Type B pancreatic cell (in vitro differentiated cells): ENCODE measurements around the gene CDK14. TPM values are rescaled to one million over a fixed set of nuclear protein-coding genes. Genes with fewer than 3 reads are reported as not detected.

Experiments
- DNase-seq: peaks from one replicate; pipeline ENCODE4 v3.0.0; 2021; ENCODE audit warnings: mixed read lengths; ENCODE audit not compliant: unreplicated experiment; ENCODE audit errors: extremely low spot score
- H3K27ac Mint-ChIP-seq: 2 replicates; pipeline ENCODE4 v1.8.0; 2021; ENCODE audit warnings: mild to moderate bottlenecking, mixed read lengths
- H3K27me3 Mint-ChIP-seq: 2 replicates; pipeline ENCODE4 v1.8.0; 2021; ENCODE audit warnings: mixed read lengths
- H3K36me3 Mint-ChIP-seq: 2 replicates; pipeline ENCODE4 v1.8.0; 2021; ENCODE audit warnings: mixed read lengths
- H3K4me1 Mint-ChIP-seq: one replicate; pipeline ENCODE4 v1.8.0; 2021; ENCODE audit warnings: mixed read lengths; ENCODE audit not compliant: unreplicated experiment
- H3K4me3 Mint-ChIP-seq: 2 replicates; pipeline ENCODE4 v1.8.0; 2021; ENCODE audit warnings: mild to moderate bottlenecking, mixed read lengths
- H3K9me3 Mint-ChIP-seq: 2 replicates; pipeline ENCODE4 v1.8.0; 2021; ENCODE audit warnings: mixed read lengths
- total RNA-seq: library from RNA; stranded (reverse); gene quantifications from 2 replicates; pipeline ENCODE4 v1.2.1, GENCODE V29; 2021; ENCODE audit warnings: low replicate concordance
- TF ChIP-seq, protein P1 (sequence below): fragments of 200-600 bp; sonication (generic); conservative IDR thresholded peaks from 2 replicates; pipeline ENCODE4 v1.5.0; 2021; ENCODE audit warnings: antibody characterized with exemption, mild to moderate bottlenecking

CDK14 gene
- total RNA-seq, 1 donor from 2014 or later, result 43.5 TPM

DNA sequence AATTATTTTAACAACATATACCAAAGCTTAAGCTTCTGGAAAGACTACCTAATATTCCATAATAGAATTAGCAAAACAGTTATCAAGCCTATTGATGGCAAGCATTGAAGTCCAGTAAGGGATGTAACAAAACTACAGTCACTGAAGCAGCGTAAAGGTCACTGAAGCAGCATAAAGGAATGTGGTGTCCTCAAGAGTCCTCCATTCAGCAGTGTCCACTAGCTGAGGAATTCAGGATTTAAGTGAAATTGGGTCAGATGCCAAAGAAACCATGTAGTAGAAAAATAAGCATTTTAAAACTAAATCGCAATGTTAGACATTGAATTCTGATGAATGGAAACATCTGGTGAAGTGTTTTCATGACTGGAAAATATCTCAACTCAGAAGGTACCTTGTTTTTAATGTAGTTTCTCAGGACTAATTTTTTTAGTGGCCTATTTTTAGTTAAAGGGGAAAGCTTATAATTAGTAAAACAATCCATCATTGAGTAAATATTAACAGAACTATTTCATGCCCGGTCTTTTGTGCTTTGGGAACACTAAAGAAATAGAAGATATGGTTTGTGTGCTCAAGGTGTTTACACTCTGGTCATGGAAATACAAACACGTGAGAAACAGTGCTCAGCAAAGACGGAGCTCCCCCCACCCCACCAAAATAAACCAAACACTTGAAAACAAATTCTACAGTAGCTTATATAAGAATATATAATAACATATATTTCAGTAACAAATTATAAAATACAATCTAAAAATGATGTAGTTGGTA, 121.4 kb downstream of the CDK14 start:
- Mint-ChIP-seq H3K27me3 (no peaks in the 10 kb centered on the region), H3K27ac (peak overlapping the region; percentile 27), H3K4me3 (no peak overlapping the region), H3K36me3 (no peaks in the 10 kb centered on the region), H3K9me3 (no peaks in the 10 kb centered on the region), H3K4me1 (peaks cover 28% of the 10 kb centered on the region)
- TF ChIP-seq, protein P1, sequence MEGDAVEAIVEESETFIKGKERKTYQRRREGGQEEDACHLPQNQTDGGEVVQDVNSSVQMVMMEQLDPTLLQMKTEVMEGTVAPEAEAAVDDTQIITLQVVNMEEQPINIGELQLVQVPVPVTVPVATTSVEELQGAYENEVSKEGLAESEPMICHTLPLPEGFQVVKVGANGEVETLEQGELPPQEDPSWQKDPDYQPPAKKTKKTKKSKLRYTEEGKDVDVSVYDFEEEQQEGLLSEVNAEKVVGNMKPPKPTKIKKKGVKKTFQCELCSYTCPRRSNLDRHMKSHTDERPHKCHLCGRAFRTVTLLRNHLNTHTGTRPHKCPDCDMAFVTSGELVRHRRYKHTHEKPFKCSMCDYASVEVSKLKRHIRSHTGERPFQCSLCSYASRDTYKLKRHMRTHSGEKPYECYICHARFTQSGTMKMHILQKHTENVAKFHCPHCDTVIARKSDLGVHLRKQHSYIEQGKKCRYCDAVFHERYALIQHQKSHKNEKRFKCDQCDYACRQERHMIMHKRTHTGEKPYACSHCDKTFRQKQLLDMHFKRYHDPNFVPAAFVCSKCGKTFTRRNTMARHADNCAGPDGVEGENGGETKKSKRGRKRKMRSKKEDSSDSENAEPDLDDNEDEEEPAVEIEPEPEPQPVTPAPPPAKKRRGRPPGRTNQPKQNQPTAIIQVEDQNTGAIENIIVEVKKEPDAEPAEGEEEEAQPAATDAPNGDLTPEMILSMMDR, result no peak
- no peak for DNase-seq

DNA sequence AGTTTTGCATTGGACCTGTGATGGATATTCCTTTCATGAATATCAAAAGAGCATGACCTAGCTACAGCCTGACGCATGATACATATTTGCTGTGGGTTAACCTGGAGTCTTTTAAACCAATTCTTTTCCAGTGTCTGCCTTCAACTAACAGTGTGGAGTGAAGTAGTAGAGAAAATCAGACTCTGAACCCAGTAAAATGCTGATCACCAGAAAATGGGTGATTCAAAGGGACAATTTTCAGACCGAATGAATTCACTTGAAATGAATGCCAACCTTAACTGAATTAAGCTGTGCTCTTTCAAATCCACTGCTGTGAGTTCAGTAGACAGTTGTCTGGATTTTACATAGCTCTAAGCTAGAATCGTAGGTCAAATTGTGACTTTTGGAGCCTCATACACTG, 123.0 kb downstream of the CDK14 start:
- H3K27me3 Mint-ChIP-seq, result no peaks in the 10 kb centered on the region
- peaks cover 28% of the 10 kb centered on the region for H3K4me1 Mint-ChIP-seq
- no peak overlapping the region for H3K4me3 Mint-ChIP-seq
- TF ChIP-seq, protein P1, result no peak
- no peaks in the 10 kb centered on the region for H3K9me3 Mint-ChIP-seq
- DNase-seq, result no peak
- peak overlapping the region; percentile 1 for H3K27ac Mint-ChIP-seq
- no peaks in the 10 kb centered on the region for H3K36me3 Mint-ChIP-seq

DNA sequence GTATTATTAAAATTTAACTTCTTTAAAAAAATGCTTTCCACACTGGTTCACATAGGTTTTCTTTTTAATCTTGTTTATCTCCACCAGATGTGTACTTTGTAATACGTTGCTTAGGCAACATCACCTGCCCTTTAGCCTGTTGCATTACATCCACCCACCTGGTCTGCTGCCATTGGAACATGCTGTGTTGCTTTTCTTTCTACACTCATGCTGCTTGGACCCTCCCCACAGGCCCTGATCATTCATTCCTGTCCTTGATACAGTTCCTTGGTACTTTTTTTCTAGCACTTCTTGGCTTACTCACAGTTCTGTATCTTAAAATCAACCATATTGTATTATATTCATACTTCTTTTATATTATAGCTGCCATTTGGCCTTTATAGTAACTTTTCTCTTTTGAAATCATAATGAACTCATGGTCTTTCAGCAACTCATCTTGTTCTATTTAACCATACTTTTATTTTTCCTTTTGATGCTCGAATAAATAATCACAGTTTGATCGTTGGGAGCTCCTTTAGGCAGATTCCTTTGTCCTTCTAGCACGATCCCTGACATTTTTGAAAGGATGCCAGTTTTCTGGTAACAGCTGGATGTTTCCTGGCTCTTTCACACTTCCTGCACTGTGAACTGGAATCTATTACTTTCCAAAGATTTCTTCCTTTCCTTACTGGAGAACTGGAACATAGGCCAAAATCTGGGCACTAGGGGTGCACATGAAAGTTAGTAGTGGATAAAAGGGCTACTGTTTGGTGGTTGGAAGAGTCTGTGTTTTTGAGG, 125.1 kb downstream of the CDK14 start:
- peak overlapping the region; percentile 46 for H3K4me3 Mint-ChIP-seq
- H3K9me3 Mint-ChIP-seq, result no peaks in the 10 kb centered on the region
- DNase-seq, result no peak
- no peaks in the 10 kb centered on the region for H3K36me3 Mint-ChIP-seq
- TF ChIP-seq, protein P1, result no peak
- no peaks in the 10 kb centered on the region for H3K27me3 Mint-ChIP-seq
- H3K4me1 Mint-ChIP-seq, result peaks cover 28% of the 10 kb centered on the region
- H3K27ac Mint-ChIP-seq, result peak overlapping the region; percentile 46

DNA sequence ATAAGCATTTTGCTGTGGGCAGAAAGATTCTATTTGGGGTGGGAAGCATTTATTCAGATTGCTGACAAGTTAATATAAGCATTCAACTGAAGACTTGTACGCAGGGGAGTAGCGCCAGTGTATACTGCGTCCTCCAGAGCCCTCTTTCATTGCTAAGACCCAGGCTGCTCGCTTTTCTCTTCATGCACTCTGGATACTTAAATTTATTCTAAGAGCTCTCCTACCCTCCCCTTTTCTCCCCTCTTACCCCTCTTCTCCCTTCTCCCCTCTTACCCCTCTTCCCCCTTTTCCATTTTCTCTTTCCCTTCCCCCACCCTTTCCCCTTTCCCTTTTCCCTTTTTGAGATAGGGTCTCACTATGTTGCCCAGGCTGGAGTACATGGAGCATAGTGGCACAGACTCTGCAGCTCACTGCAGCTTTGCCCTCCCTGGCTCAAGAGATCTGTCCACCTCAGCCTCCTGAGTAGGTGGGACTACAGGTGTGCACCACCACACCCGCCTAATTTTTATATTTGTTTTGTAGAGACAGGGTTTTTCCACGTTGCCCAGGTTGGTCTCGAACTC, 125.8 kb downstream of the CDK14 start:
- TF ChIP-seq, protein P1, result no peak
- Mint-ChIP-seq H3K4me1 (peaks cover 24% of the 10 kb centered on the region), H3K9me3 (no peaks in the 10 kb centered on the region), H3K27ac (peak overlapping the region; percentile 46), H3K4me3 (no peak overlapping the region), H3K27me3 (no peaks in the 10 kb centered on the region), H3K36me3 (no peaks in the 10 kb centered on the region)
- DNase-seq, result no peak

DNA sequence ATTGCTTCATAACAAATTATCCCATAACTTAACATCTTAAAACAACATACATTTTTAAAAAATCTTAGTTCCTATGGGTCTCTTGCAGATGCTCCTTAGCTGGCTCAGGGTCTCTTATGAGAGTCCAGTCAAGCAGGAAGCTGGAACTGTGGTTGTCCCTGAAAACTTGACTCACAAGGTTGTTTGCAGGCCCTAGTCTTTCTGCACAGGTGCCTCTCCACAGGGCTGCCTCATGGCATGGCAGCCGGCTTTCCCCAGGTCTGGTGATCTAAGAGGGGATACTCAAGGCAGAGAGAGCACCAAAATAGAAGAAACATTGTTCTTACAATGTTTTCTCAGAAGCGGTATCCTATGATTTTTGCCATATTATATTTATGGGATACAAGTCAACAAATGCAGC, 127.1 kb downstream of the CDK14 start:
- no peaks in the 10 kb centered on the region for H3K27me3 Mint-ChIP-seq
- no peaks in the 10 kb centered on the region for H3K36me3 Mint-ChIP-seq
- peaks cover 18% of the 10 kb centered on the region for H3K4me1 Mint-ChIP-seq
- H3K4me3 Mint-ChIP-seq, result no peak overlapping the region
- DNase-seq, result no peak
- H3K9me3 Mint-ChIP-seq, result no peaks in the 10 kb centered on the region
- TF ChIP-seq, protein P1, result no peak
- no peak overlapping the region for H3K27ac Mint-ChIP-seq
